B cell (primary cell): ENCODE data around the gene ENG. TPM values are rescaled to one million over a fixed set of nuclear protein-coding genes. Genes with fewer than 3 reads are reported as not detected.
A peak's percentile ranks its signal among the peaks of the same experiment; 100 is the strongest.

Source experiments
- ATAC-seq: fragments of 200-7000 bp; cut with Tn5 transposase; one replicate; pipeline ENCODE4 v1.10.0; 2021; ENCODE audit warnings: low read depth, mild to moderate bottlenecking, moderate number of reproducible peaks, moderate library complexity
- CTCF ChIA-PET: fragments of 350-600 bp; sonication (Branson Sonifier 250); formaldehyde crosslinking; loops from one replicate; lab custom pipeline; 2021; ENCODE audit warnings: antibody characterized with exemption, inconsistent platforms; lab: Charles Lee
- POLR2A ChIA-PET: fragments of 350-600 bp; sonication (Branson Sonifier 250); formaldehyde crosslinking; loops from one replicate; lab custom pipeline; 2021; ENCODE audit warnings: antibody characterized with exemption; lab: Charles Lee
- DNase-seq: peaks from one replicate; pipeline ENCODE4 v3.0.0; 2013
- H2AFZ ChIP-seq: 2 replicates; pipeline ENCODE4 v1.6.1; 2012; ENCODE audit warnings: mild to moderate bottlenecking, low read depth, low read length; ENCODE audit not compliant: insufficient read depth, poor library complexity, severe bottlenecking
- H3K27ac ChIP-seq, 2 donors: 1 replicate in 1 of 2; 2 replicates in 1 of 2; pipeline ENCODE4 v1.5.1; 2012 to 2013; ENCODE audit warnings: low read length in 2 of 2, mild to moderate bottlenecking in 2 of 2, moderate library complexity in 1 of 2
- H3K27me3 ChIP-seq, 4 experiments: fragments of 200-600 bp in 1 of 4; sonication (generic) in 1 of 4; replicated peaks in 1 of 4; 1 replicate in 2 of 4; 2 replicates in 2 of 4; pipeline versions ENCODE4 v1.6.1 to v1.7.0; 2013 to 2016; ENCODE audit warnings: low read length in 3 of 4, mild to moderate bottlenecking in 2 of 4, mixed read lengths in 1 of 4, moderate library complexity in 1 of 4; ENCODE audit not compliant: insufficient read depth in 4 of 4, control insufficient read depth in 3 of 4; ENCODE audit errors: control extremely low read depth in 1 of 4
- H3K36me3 ChIP-seq, 2 experiments: replicated peaks in 1 of 2; 1 replicate in 1 of 2; 2 replicates in 1 of 2; pipeline versions ENCODE4 v1.6.1 to v1.7.1; 2013; ENCODE audit warnings: low read length in 1 of 2; ENCODE audit not compliant: insufficient read depth in 2 of 2, control insufficient read depth in 1 of 2; ENCODE audit errors: control extremely low read depth in 1 of 2, extremely low read depth in 1 of 2
- H3K4me1 ChIP-seq, 2 donors: fragments of 200-600 bp in 1 of 2; sonication (generic) in 1 of 2; 1 replicate in 1 of 2; 2 replicates in 1 of 2; pipeline versions ENCODE4 v1.5.1 to v1.6.1; 2013 to 2017; ENCODE audit warnings: low read length in 2 of 2; ENCODE audit not compliant: control insufficient read depth in 2 of 2, insufficient read depth in 2 of 2
- H3K4me2 ChIP-seq: replicated peaks from 2 replicates; pipeline ENCODE3; 2012; ENCODE audit warnings: mild to moderate bottlenecking, low read depth, low read length; ENCODE audit not compliant: poor library complexity, severe bottlenecking
- H3K4me3 ChIP-seq, 5 experiments: fragments of 200-600 bp in 1 of 5; sonication (generic) in 1 of 5; 1 replicate in 3 of 5; 2 replicates in 2 of 5; pipeline versions ENCODE4 v1.5.1 to v1.7.0; 2011 to 2016; ENCODE audit warnings: low read length in 4 of 5, mild to moderate bottlenecking in 4 of 5, low read depth in 2 of 5, control low read depth in 1 of 5, moderate library complexity in 1 of 5; ENCODE audit not compliant: insufficient read depth in 1 of 5; ENCODE audit errors: control extremely low read depth in 1 of 5, extremely low read depth in 1 of 5
- H3K79me2 ChIP-seq: fragments of 200-600 bp; sonication (generic); one replicate; pipeline ENCODE4 v1.6.0; 2016; ENCODE audit warnings: low read length; ENCODE audit not compliant: control insufficient read depth, insufficient read depth
- H3K9ac ChIP-seq: fragments of 200-600 bp; sonication (generic); 2 replicates; pipeline ENCODE4 v1.6.1; 2017; ENCODE audit warnings: mild to moderate bottlenecking, low read length, moderate library complexity
- H3K9me3 ChIP-seq, 3 donors: one replicate each; pipeline versions ENCODE4 v1.6.1 to v1.7.1; 2013; ENCODE audit warnings: low read length in 2 of 3; ENCODE audit not compliant: control insufficient read depth in 2 of 3, insufficient read depth in 1 of 3; ENCODE audit errors: control extremely low read depth in 1 of 3
- H4K20me1 ChIP-seq: 2 replicates; pipeline ENCODE4 v1.6.0; 2012; ENCODE audit warnings: mild to moderate bottlenecking, low read length; ENCODE audit not compliant: insufficient read depth, control insufficient read depth, poor library complexity, severe bottlenecking
- H3K27ac Mint-ChIP-seq: one replicate; pipeline ENCODE4 v1.8.0; 2021; ENCODE audit warnings: mixed read lengths
- H3K27me3 Mint-ChIP-seq: one replicate; pipeline ENCODE4 v1.8.0; 2021; ENCODE audit warnings: mixed read lengths
- H3K4me1 Mint-ChIP-seq: one replicate; pipeline ENCODE4 v1.8.0; 2021; ENCODE audit warnings: mixed read lengths
- H3K4me3 Mint-ChIP-seq: one replicate; pipeline ENCODE4 v1.8.0; 2021; ENCODE audit warnings: mixed read lengths
- H3K9me3 Mint-ChIP-seq: one replicate; pipeline ENCODE4 v1.8.0; 2022; ENCODE audit warnings: mixed read lengths; ENCODE audit not compliant: insufficient read depth
- CTCF ChIP-seq: fragments of 200-600 bp; IDR thresholded peaks from one replicate; pipeline ENCODE4 v1.8.0; 2022; ENCODE audit warnings: antibody characterized with exemption, mild to moderate bottlenecking
- EZH2 ChIP-seq: IDR thresholded peaks from 2 replicates; pipeline ENCODE4 v1.6.1; 2012; ENCODE audit warnings: borderline replicate concordance, low read depth, mild to moderate bottlenecking, moderate library complexity, low read length; ENCODE audit not compliant: insufficient read depth, poor library complexity, severe bottlenecking
- WGBS: methylation state at CpG from one replicate; pipeline ENCODE4 v1.1.5; 2013; ENCODE audit warnings: missing lambda C conversion rate; ENCODE audit not compliant: insufficient coverage; 5-methylcytosine and 5-hydroxymethylcytosine counted together
- intact Hi-C: fragments of 100-400 bp; cut with micrococcal nuclease; formaldehyde crosslinking; loops from one replicate; pipeline ENCODE4 v1.10.0; 2022
- polyA plus RNA-seq: library from polyadenylated mRNA; depleted of rRNA; stranded (reverse); fragments of >200 nt; gene quantifications from 2 replicates; pipeline ENCODE4 v1.2.3, GENCODE V29; 2012
- total RNA-seq, 2 donors: library from RNA; stranded (reverse); fragments of 120-200 nt in 1 of 2; gene quantifications; 1 replicate in 1 of 2; 2 replicates in 1 of 2; pipeline versions ENCODE4 v1.2.3 to v1.2.4, GENCODE V29; 2013 to 2022

The ENG gene
- total and polyA plus RNA-seq, 2 donors (not counting 1 experiment from before 2014, with no cell fraction given), result 5.4 to 12.6 TPM

GRCh38 chr9:127866535-127866934 lies 12.1 kb upstream of the ENG start:
- 69% methylated on average over 12 of the region's 13 CpGs for WGBS
- Histone ChIP-seq H3K9me3 (no peaks in the 10 kb centered on the region), H3K27ac (peak overlapping the region; percentile 29 to 73), H4K20me1 (no peaks in the 10 kb centered on the region), H3K27me3 (no peaks in the 10 kb centered on the region), H3K79me2 (no peaks in the 10 kb centered on the region), H3K4me3 (no peak overlapping the region), H3K4me2 (no peak overlapping the region), H3K9ac (no peak overlapping the region), H3K36me3 (no peaks in the 10 kb centered on the region), H3K4me1 (peaks cover 36 to 51% of the 10 kb centered on the region in 2 donors), H2AFZ (no peak overlapping the region)
- no peaks in the 10 kb centered on the region for H3K27me3 Mint-ChIP-seq
- peak overlapping the region; percentile 93 for H3K27ac Mint-ChIP-seq
- no peak for TF ChIP-seq CTCF
- TF ChIP-seq EZH2, result no peak
- H3K4me1 Mint-ChIP-seq, result peaks cover 42% of the 10 kb centered on the region
- no peaks in the 10 kb centered on the region for H3K9me3 Mint-ChIP-seq
- ATAC-seq (peak; percentile 9), DNase-seq (peak; percentile 79)
- ChIA-PET CTCF (interaction anchor here (0.7 to 13.7 kb wide), 7 partner anchors 42 to 277 kb away, joined by 3 to 237 read pairs (median 4); partner anchors contain the start of genes FPGS, ST6GALNAC4 and TOR2A), POLR2A (interaction anchor here (0.6 to 1.2 kb wide), 2 partner anchors 50 to 594 kb away, joined by 3 to 5 read pairs; no protein-coding TSS in a partner anchor)
- H3K4me3 Mint-ChIP-seq, result no peak overlapping the region
- intact Hi-C loops, result no loop called here
